HK-2 (cell line): ENCODE data around the gene SOHLH2.

Source experiments
- DNase-seq: peaks from one replicate; pipeline ENCODE4 v3.0.0-alpha.2; 2018; ENCODE audit not compliant: unreplicated experiment

The SOHLH2 gene

DNA sequence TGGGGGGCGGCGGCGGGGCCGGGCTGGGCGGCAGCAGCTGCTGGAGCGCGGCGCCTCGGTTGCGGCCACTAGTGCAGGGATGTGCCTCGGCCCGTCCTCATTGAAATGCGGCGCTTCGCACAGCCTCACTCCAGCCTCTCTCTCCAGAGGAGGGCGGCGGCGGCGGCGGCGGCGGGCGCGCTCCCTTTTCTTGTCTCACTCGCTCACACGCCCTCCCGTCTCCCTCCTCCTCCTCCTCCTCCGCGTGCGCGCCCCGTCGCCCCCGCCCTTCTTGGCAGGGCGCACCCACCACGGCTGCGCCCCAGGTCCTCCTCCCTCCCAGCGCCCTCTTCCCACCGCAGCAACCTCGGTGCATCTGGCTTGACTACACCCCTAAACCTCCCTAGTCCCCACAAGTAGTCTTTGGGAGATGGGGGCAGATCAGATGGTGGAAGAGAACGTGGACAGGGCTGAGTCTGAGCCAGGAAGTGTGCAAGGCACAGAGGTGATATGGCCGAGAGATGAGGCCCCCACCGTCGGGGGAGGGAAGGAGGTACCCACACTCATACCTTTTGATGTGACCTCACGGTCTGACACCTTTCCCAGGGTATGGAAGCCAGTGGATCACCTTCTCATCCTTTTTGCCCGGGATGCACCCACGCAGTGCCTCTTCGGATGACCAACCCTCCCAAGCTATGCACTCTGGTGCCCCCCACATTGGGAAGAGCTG is 83.0 kb downstream of the SOHLH2 start, which contains the start of gene DCLK1:
DCLK1 (minus strand) TSS at position 161 of the 709 bp plus-strand sequence.
- DNase-seq = peak; percentile 27

DNA sequence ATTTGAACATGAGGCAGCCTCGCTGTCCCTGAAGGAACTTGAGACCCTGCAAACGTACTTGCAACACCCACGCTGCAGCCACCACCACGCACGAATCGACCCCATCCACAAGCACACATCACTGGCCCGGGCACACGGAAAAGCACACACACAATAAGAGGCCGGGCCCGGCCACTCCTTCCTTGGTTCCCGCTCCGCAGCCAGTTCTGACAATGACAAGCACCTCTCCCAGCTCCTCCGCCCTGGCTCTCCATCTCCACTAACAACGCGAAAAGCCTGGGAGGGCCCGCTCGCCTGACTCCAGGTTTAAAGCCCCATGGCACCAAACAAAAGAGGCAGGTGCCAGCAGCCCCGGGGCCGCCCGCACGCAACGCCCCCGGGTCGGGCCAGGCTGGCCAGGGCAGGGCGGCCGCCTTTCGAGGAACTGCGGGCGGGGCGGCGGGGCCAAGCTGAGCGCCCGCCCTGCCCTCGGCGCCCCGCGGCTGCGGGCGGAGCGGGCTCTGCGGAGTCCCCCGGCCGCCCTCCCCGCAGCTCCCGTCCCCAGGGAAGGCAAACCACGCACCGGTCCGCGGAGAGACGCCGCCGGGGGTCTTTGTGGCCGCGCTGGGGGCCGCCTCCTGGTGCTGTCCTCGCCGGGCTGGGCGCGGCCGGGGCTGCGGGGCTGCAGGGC is 83.7 kb downstream of the SOHLH2 start:
- DNase-seq = peak; percentile 6

DNA sequence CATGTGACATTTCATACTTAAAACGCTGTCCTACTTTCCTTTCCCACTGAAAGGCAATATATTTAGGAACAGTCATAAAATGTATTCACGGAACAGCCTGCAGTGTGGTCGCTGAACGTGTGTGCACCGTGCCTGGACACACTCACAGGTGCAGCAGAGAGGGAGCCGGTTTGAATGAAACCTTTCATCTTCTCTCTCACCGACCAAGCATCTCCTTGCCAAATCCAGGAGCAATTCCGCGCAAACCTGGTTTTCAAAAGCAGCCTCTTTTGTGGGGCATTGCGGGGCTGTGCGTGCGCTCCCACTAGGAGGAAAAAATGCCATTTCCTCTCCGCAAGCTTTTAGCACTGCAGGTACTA is 84.2 kb downstream of the SOHLH2 start:
- DNase-seq = no peak

DNA sequence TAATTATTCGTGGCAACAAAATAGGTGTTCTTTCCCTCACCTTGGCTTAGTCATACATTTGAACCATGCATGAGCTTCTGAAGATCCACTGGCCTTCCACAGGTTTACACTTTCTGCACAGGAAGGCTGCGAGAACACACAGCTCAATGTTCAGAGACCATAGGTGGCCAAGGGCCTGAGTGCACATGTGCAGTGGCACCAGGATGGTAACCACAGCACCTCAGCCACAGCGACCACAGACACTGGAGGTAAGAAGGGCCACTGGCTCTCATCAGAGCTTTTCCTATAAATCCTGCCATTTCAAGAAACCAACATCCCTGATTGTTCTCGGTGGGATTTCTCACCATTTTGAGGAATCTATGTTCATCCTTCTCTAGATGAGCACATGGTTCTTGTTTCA is 84.8 kb downstream of the SOHLH2 start:
- DNase-seq = no peak

DNA sequence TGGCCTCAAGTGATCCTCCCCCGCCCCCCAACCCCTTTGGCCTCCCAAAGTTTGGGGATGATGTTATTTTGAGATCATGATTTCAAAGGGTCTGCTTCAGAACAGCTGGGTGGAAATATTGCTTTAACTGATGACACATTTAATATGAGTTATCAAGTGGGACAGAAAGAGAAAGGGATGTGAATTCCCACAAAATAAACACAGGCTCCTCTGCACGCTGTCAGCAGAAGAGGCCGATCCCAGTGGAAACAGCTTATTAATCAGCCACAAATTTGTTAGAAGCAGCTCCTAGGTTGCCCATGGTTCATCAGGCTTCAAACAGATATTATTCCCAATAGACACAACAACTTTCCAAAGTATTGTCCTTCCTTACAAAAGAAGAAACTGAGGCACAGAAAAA is 87.9 kb downstream of the SOHLH2 start:
- no peak for DNase-seq

DNA sequence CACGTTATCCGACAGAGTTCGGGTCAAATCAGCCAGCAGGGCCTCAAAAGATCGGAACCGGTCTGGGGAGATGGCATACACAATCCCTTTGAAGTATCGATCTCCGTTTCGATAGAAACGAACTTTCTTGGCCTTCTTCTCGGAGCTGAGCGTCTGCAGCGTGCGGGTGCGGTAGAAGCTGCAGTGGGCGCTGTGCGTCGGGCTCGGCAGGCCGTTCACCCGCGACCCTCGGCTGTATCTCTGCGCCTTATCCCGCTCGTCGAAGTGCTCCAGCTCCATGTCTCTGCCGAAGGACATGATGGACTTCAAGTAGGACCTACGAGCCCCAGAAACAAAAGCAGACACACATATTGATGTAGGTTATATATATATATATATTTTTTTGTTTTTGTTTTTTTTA is 88.5 kb downstream of the SOHLH2 start:
- DNase-seq = no peak

DNA sequence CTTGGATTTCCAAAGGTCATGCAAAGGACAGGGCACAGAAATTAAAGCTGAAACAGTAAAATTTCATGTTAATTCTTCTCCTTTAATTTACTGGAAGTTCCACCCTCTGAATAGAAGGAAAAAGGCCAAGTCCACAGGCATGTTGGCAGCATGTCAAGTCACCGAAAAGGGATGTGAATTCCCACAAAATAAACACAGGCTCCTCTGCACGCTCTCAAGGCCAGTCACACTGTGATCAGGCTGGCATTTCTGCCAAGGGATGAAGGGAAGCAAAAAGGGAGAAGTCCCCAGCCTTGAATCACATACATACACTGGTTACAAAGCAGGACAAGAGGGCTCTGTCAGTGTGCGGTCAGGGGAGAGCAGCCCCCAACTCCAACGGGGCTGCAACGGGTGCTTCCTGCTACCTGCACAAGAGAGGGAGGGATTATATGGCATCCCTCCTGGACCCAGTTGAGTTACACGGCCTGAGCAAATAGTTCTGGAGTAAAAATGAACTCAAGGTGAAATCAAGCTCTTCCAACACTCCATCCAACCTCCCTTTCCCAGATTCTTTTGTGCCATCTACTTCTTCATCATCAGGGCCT is 90.0 kb downstream of the SOHLH2 start:
- no peak for DNase-seq
